Measurements from ENCODE around the gene FLACC1. TPM values are rescaled to one million over a fixed set of nuclear protein-coding genes. Genes with fewer than 3 reads are reported as not detected.

Gene FLACC1, protein sequence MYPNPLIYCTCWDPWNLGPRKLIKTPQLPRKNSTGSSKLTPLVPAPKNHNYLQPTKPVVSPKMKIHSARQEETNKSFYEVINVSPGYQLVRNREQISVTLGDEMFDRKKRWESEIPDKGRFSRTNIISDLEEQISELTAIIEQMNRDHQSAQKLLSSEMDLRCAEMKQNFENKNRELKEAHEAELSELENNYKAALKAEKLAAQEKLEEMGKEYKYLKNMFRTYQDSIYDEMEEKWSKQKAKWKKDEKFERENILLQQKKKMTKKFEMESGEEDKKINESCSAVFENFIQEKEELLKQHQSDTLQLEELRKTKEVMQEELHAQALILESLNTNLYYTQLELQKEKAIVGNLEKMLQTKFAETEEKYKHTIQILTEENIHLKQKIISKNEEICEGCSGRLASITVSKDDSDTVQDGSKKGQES
- 0.13 to 0.14 TPM in 2 of 5 replicates, not detected in the others for total RNA-seq (2022; extraction: Qiagen RNA extraction)

DNA sequence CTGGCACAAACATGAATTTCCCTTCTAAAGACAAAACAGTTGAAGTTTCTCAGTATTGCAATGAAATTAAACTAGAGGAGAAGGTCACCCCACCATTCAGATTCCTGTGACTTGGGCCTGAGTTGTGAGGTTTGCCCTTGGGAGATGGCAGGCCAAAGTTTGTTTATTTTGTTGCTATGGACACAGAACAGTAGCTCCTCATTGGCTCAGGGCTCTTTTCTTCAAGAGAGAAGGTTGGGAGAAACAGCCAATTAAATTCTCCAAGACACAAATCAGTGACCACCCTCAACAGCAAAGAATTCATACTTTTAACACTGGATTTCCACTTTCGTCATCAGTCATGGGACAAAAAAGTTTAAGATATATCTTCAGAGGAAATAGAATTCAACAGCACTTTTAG is at the start of gene FLACC1:
FLACC1 (minus strand) TSS at position 125 of the 400 bp plus-strand sequence. CDS start 5,941 bp downstream, outside the sequence.

DNA sequence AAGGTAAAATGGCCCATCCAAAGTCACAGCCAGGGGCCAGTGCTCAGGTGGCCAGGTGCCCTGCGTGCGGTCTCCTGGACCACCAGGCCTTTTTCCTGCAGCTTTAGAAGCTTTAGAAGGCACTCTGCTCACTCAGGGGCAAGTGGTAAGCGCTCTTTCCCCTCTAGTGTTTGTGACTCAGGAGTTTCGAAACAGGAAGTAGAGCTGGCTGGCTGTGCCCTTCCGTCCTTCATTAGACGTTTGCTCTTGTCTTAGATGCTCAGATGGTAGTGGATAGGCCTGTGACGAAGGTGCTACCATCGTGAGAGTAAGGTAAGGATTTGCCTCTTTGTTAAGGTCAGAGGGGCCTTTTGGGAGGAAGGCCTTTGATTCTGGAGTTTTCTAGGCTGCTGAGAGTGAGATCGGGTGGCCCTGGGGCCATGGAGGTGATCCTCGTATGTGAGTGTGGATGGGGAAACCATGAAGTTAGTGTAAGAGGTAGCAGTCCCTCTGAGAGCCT is 96.8 kb downstream of the FLACC1 start, which contains the start of gene CASP8:
CASP8 (plus strand) TSS at position 235 of the 499 bp plus-strand sequence. CDS start 5,951 bp downstream, outside the sequence.

Other genes starting within 250 kb of the FLACC1 start
- gene CFLAR, start 241.2 kb downstream of the FLACC1 start, total RNA-seq (2022; extraction: Qiagen RNA extraction) = 77.6 to 109 TPM (median 97.5 TPM) in 5 replicates
- gene CASP10, start 174.2 kb downstream of the FLACC1 start, total RNA-seq (2022; extraction: Qiagen RNA extraction) = 1.5 to 2.1 TPM (median 1.8 TPM) in 5 replicates
- gene CASP8, start 96.8 kb downstream of the FLACC1 start, total RNA-seq (2022; extraction: Qiagen RNA extraction) = 27.3 to 35.7 TPM (median 32.0 TPM) in 5 replicates
- 11.5 to 15.3 TPM (median 14.1 TPM) in 5 replicates for gene TRAK2, start 94.1 kb upstream of the FLACC1 start, total RNA-seq (2022; extraction: Qiagen RNA extraction)
- gene STRADB, start 94.4 kb upstream of the FLACC1 start, total RNA-seq (2022; extraction: Qiagen RNA extraction) = 19.1 to 28.2 TPM (median 23.4 TPM) in 5 replicates